ENCODE measurements around the gene NSRP1. TPM values are rescaled to one million over a fixed set of nuclear protein-coding genes. Genes with fewer than 3 reads are reported as not detected.

NSRP1 gene
- total and polyA plus RNA-seq, 2 of the 13 experiments (the other 11 are each of a cell fraction or from before 2014, with no cell fraction given), result 7.0 to 14.3 TPM

DNA sequence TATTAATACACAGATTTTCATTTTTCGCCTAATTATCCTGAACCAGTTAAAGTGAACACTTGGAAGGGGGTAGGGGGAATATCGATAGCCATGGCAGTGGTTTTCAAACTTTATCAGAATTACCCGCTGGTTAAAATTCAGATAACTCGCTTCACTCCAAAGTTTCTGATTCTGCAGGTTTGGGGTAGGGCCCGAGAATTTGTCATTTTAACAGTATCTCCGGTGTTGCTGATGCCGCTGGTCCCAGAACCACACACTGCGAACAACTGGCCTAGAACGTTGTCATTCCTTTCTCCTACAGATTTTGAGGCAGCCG, 313 bp upstream of the NSRP1 start:
- Histone ChIP-seq H3K9me3 (ENCODE audit: low read length) (no peaks in the 10 kb centered on the region), H3K4me1 (ENCODE audit: insufficient read depth, low read length) (peaks cover 47% of the 10 kb centered on the region), H3K9ac (ENCODE audit: insufficient read depth, low read depth, low read length) (peak overlapping the region; percentile 99), H3K4me3 (replicated peaks in 1 of 3; ENCODE audit: insufficient read depth in 1 of 3, low read depth in 2 of 3, low read length in 3 of 3) (peak overlapping the region; percentile 85 to 93 (median 91)), H2AFZ (ENCODE audit: low read length) (peak overlapping the region; percentile 66), H3K36me3 (replicated peaks in 1 of 2; ENCODE audit: control insufficient read depth in 1 of 2, insufficient read depth in 2 of 2, low read length in 2 of 2) (peaks cover 0 to 9% of the 10 kb centered on the region in 2 experiments; a peak in 2 of 5 replicates), H3K79me2 (ENCODE audit: insufficient read depth, low read length) (peaks cover 46% of the 10 kb centered on the region), H3K27me3 (ENCODE audit: control insufficient read depth in 1 of 2, insufficient read depth in 2 of 2, low read length in 2 of 2) (no peaks in the 10 kb centered on the region; a peak in 1 of 5 replicates), H3K27ac (ENCODE audit: extremely low read length, insufficient read depth, low read length) (peak overlapping the region; percentile 87), H4K20me1 (ENCODE audit: insufficient read depth, low read length) (no peaks in the 10 kb centered on the region), H3K4me2 (ENCODE audit: low read depth, low read length) (peak overlapping the region; percentile 81)
- DNase-seq (ENCODE audit: low spot score), result no peak
- FAIRE-seq, result no peak
- POLR2A ChIA-PET, result no interaction called here
- in situ Hi-C loops (cut with HindIII; ENCODE audit: extremely low pct_ligation_motif_present, low pct_unique_long_range_greater_than_20kb), result no loop called here
- 3% methylated on average over 9 of the region's 10 CpGs for WGBS (ENCODE audit: low lambda C conversion rate)
- no peak; the same call in 1 of the 3 replicates for ATAC-seq
- CTCF ChIA-PET (ENCODE audit: low intra/inter-chr PET ratio, low total read pairs), result no interaction called here
- no TSS peak for BruUV-seq (replicated peaks)
- intact Hi-C loops (cut with micrococcal nuclease; ENCODE audit: unreplicated experiment), result no loop called here
- TF ChIP-seq SIN3B (IDR thresholded peaks at IDR 0.05; ENCODE audit: low read length) (no peak), ZNF441 (CRISPR knock-in tag; IDR thresholded peaks at IDR 0.05; ENCODE audit: borderline replicate concordance) (no peak), ZFP36L1 (CRISPR knock-in tag; IDR thresholded peaks at IDR 0.05) (0 out of 2 replicates have a peak, but pooled peaks have one; percentile 21), GZF1 (CRISPR knock-in tag; IDR thresholded peaks at IDR 0.05) (0 out of 2 replicates have a peak, but pooled peaks have one; percentile 28), ZSCAN25 (CRISPR knock-in tag; IDR thresholded peaks at IDR 0.05) (no peak), ONECUT2 (CRISPR knock-in tag; IDR thresholded peaks at IDR 0.05) (0 out of 2 replicates have a peak, but pooled peaks have one; percentile 6), SP4 (CRISPR knock-in tag; IDR thresholded peaks at IDR 0.05) (peak; percentile 15; the same call in 1 of the 2 replicates), ZNF468 (CRISPR knock-in tag; IDR thresholded peaks at IDR 0.05) (no peak), ZFX (CRISPR knock-in tag; IDR thresholded peaks at IDR 0.05; ENCODE audit: low read depth) (no peak), RXRB (CRISPR knock-in tag; IDR thresholded peaks at IDR 0.05; ENCODE audit: borderline replicate concordance) (no peak), ZNF10 (CRISPR knock-in tag; IDR thresholded peaks at IDR 0.05; ENCODE audit: borderline replicate concordance, low read depth) (no peak), ZNF781 (CRISPR knock-in tag; IDR thresholded peaks at IDR 0.05; ENCODE audit: borderline replicate concordance, not compliant biosample characterization) (peak; percentile 57), ATAD3A (CRISPR knock-in tag; IDR thresholded peaks at IDR 0.05) (no peak), ZBTB42 (CRISPR knock-in tag; IDR thresholded peaks at IDR 0.05) (0 out of 2 replicates have a peak, but pooled peaks have one; percentile 10), MEF2D (CRISPR knock-in tag; IDR thresholded peaks at IDR 0.05) (no peak), SMYD3 (CRISPR knock-in tag; IDR thresholded peaks at IDR 0.05) (no peak), NAIF1 (CRISPR knock-in tag; IDR thresholded peaks at IDR 0.05; ENCODE audit: borderline replicate concordance) (no peak), SOX13 (IDR thresholded peaks at IDR 0.05) (0 out of 2 replicates have a peak, but pooled peaks have one; percentile 7), SOX13 (CRISPR knock-in tag; conservative IDR thresholded peaks at IDR 0.05 in 1 of 2, IDR thresholded peaks at IDR 0.05 in 1 of 2) (no peak), KLF6 (CRISPR knock-in tag; IDR thresholded peaks at IDR 0.05) (no peak), SP140L (CRISPR knock-in tag; IDR thresholded peaks at IDR 0.05; ENCODE audit: borderline replicate concordance) (no peak), KMT2A (CRISPR knock-in tag; IDR thresholded peaks at IDR 0.05) (no peak)
- TF ChIP-seq, protein P1, sequence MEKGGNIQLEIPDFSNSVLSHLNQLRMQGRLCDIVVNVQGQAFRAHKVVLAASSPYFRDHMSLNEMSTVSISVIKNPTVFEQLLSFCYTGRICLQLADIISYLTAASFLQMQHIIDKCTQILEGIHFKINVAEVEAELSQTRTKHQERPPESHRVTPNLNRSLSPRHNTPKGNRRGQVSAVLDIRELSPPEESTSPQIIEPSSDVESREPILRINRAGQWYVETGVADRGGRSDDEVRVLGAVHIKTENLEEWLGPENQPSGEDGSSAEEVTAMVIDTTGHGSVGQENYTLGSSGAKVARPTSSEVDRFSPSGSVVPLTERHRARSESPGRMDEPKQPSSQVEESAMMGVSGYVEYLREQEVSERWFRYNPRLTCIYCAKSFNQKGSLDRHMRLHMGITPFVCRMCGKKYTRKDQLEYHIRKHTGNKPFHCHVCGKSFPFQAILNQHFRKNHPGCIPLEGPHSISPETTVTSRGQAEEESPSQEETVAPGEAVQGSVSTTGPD (CRISPR knock-in tag; IDR thresholded peaks at IDR 0.05), result no peak
- TF ChIP-seq, protein P2, sequence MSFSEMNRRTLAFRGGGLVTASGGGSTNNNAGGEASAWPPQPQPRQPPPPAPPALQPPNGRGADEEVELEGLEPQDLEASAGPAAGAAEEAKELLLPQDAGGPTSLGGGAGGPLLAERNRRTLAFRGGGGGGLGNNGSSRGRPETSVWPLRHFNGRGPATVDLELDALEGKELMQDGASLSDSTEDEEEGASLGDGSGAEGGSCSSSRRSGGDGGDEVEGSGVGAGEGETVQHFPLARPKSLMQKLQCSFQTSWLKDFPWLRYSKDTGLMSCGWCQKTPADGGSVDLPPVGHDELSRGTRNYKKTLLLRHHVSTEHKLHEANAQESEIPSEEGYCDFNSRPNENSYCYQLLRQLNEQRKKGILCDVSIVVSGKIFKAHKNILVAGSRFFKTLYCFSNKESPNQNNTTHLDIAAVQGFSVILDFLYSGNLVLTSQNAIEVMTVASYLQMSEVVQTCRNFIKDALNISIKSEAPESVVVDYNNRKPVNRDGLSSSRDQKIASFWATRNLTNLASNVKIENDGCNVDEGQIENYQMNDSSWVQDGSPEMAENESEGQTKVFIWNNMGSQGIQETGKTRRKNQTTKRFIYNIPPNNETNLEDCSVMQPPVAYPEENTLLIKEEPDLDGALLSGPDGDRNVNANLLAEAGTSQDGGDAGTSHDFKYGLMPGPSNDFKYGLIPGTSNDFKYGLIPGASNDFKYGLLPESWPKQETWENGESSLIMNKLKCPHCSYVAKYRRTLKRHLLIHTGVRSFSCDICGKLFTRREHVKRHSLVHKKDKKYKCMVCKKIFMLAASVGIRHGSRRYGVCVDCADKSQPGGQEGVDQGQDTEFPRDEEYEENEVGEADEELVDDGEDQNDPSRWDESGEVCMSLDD (CRISPR knock-in tag; IDR thresholded peaks at IDR 0.05; ENCODE audit: borderline replicate concordance), result no peak

Data from HepG2 (cell line).